ENCODE data around the gene FOSL2.

- TF ChIP-seq CTCF (IDR thresholded peaks at IDR 0.05), result no peak
- TF ChIP-seq POLR2A (IDR thresholded peaks at IDR 0.05), result no peak
- no peak for TF ChIP-seq POLR2AphosphoS5 (IDR thresholded peaks at IDR 0.05)
These were observed 45.3 kb downstream of the FOSL2 start for GRCh38 chr2:28437918-28438317.

Data from breast epithelium (tissue), 3 donors.